NCI-H1417 treated with DMSO at 0.1 percent for 48 hours (cell line): Measurements from ENCODE around the gene MAML2.
"Not testable (repeated sequence)": the region's sequence is repeated elsewhere in the genome, so short reads cannot be mapped to it uniquely, and the experiment has no call there.

Source experiments
- DNase-seq: peaks from one replicate; lab custom pipeline; 2025; lab: John Stamatoyannopoulos, UW

Gene MAML2

DNA sequence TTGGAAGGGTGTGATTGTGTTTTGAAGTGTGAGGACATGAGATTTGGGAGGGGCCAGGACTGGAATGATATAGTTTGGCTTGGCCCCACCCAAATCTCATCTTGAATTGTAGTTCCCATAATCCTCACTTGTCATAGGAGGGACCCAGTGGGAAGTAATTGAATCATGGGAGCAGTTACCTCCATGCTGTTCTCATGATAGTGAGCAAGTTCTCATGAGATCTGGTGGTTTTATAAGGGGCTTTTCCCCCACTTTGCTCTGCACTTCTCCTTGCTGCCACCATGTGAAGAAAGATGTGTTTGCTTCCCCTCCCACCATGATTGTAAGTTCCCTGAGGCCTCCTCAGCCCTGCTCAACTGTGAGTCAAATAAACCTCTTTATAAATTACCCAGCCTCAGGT lies 71.6 kb downstream of the MAML2 start:
- DNase-seq = not testable (repeated sequence)

DNA sequence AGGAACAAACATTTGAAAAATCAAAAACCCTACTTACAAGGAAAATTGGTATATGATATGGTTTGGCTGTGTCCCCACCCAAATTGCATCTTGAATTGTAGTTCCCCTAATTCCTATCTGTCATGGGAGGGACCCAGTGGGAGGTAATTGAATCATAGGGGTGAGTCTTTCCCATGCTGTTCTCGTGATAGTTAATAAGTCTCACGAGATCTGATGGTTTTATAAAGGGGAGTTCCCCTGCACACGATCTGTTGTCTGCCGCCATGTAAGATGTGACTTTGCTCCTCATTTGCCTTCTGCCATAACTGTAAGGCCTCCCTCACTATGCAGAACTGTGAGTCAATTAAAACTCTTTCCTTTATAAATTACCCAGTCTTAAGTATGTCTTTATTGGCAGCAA lies 74.5 kb downstream of the MAML2 start:
- not testable (repeated sequence) for DNase-seq

DNA sequence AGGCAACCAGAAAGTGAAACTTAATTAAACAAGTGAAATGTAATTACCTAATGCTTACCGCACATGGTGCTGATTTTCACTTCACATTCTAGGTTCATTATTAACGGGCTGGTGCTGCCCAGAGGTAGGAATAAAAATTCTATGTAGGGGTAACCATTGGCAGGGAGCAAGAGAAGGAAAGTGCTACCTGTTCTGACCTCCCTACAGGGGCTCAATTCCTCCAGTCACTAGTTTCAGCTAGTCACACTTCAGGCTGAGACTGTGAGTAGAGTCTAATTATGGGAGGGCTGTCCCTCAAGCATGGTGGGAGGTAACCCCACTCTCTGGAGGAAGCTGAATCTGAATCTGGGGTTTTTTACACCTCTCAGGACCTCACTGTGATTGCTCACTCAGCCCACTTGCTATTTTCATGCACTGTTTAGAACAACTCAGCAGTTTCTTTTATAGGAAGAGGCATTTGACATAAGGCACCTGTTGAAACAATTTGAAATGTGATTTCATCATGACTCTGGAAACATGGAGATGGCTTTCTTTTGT lies 75.4 kb downstream of the MAML2 start:
- DNase-seq = no peak

DNA sequence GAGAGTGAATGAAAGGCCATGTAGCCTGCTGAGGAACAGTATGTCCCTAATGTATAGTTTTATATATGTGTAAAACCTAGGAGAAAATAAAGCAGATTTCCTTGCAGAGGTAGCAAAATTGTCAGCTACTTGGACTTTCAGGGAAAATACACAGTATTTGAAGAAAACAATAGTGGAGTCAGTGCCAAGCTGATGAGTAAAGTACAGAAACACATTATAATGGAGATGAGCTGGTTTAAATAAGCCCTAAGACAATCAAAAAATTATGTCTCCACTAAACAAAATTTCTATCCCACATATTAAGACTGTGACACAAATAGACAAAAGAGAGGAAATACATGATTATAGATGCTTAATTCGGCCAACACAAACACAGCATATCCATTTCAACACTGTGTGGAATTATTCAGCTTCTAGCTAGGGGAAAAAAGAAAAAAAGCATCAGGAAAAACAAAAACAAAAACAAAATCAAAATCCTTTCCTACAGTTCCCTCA lies 75.9 kb downstream of the MAML2 start:
- DNase-seq = no peak

DNA sequence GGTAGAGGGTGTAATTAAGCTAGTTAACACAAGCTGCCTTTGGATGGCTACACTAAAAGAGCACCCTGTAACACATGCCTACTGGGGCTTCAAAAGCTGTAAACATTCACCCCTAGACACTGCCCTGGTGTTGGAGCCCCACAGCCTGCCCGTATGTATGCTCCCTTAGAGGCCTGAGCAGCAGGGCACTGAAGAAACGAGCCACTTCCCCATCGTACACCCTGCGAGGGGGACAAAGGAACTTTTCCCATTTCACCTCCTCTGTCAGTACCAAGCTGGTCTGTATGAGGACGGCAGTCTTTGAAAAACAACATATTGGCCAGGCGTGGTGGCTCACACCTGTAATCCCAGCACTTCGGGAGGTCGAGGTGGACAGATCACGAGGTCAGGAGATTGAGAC lies 77.0 kb downstream of the MAML2 start:
- no peak for DNase-seq

DNA sequence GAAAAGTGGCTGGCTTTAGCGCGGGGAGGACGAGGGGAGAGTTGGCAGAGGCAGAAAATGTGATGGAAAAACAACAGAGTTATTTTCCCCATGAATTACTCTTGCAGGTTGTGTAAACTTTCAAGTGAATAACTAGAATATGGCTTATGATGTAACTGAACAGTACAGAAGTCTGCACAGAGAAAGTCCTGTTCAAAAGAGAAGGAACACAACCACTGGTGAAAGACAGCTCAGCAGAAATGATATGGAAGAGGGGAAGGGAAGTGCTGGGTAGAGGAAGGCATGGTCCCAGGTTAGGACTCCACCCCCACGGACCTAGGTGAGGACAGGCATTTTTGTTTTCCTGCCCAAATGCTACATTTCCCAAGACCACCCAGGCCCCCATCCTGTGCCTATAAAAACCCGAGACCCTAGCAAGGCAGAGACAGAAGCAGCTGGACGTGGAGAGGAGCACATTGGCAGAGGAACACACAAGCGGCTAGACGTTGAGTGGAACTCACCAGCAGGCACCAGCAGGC lies 77.7 kb downstream of the MAML2 start:
- no peak for DNase-seq

DNA sequence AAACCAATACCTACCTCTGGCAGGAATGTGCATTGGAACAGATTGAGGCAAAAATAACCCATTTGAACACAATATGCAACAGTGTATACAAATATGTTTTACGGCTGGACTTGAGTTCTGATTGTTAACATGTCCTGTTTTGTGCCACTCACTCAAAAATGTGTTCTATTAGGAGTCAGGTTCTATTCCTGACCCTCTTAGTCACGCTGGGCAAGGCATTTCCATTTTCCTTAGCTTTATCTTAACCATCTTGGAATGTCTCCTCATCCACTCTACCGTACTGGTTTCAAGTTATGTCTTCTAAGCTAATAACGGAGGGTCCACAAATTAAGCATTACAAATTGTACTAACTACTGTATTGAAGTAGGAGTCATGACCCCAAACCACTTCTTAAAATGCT lies 78.6 kb downstream of the MAML2 start:
- no peak for DNase-seq

DNA sequence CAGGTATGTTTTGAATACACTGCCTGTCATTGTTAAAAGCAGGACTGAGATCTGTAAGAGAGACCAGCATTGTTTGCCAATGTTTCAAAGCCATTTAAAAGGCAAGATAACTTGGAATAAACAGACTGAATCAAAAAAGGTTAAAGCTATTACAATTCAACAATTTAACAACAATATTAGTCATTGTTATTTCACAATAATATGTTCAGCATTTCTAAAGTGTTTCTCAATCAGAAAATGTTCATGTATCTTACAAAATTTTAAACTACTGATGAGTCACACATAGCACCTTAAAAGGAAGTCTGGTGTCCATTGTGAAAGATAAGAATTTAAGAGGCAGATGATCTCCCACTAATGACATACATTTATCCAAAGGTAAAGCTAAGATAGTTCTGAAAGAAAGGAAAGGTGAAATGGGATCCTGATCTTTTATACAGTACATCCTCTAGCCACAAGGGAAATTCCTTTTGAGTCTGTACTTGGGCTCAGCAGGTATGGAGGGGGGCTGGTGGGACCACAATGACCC lies 79.7 kb downstream of the MAML2 start:
- DNase-seq = no peak

DNA sequence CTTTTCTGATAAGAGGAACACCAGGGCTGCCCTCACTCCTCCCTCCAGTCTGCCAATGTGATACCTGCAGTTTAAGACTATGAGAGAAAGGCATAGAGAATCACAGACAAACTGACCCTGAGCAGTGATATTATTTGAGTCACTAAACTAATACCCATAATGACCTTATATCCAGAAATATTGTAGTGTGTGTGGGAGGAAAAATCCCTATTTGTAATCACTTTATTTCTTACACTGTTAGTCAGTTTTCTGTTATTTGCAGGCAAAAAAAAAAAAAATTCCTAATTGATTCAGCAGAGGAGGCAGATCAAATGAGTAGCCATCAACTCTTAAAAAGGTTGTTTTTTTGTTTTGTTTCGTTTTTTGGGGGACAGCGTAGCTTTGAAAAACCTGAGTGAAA lies 82.5 kb downstream of the MAML2 start:
- DNase-seq = no peak

DNA sequence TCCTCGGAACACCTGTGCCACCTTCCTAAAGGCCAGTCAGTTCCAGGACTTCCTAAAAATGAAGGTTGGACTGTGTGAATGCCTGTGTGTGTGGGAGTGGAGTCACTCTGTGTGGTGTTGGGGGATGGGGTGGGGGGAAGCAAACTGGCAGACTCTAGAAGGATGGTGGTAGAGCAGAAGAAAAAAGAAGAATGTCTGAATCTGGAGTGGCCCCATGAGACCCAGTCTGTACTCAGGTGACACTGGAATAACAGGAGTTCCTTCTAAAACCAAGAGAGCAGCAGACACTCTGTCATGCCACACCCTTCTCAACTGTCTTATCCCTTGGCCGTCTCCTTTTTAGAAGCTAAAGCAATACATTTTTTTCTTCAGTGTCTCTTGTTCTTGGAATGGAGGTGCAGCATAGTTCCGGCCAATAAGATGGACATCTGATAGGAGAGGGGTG lies 82.9 kb downstream of the MAML2 start:
- DNase-seq = no peak

DNA sequence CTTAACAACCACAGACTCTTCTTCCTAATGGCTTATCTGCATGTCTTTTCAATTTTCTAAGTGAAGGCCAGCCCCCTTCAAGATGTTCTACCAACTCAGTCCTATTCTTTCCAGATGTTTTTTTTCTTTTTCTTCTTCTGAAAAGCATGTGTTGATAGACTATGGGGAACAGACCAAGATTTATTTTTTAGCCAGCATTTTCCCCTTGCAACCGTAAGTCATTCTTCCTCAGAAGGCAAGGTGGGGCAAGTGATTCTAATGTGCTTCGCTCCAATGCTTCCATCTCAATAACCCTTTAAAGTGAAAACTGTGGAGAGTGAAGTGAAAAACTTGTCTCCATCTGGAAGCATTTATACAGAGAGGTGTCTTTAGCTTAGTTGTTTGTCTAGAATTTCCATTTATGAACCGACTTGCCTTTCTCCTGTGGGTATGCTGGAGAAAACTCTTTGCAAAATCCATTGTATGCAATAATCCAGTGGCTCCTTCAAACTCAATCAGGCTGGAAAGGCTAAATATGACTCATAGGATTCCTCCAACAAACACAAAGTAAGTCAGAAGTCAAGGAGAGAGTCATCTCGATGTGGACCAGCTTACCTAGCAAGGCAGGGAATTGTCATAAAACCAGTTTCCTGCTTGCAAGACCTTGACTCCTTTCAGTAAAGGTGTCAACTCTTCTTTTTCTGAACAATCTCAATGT lies 83.7 kb downstream of the MAML2 start:
- no peak for DNase-seq

DNA sequence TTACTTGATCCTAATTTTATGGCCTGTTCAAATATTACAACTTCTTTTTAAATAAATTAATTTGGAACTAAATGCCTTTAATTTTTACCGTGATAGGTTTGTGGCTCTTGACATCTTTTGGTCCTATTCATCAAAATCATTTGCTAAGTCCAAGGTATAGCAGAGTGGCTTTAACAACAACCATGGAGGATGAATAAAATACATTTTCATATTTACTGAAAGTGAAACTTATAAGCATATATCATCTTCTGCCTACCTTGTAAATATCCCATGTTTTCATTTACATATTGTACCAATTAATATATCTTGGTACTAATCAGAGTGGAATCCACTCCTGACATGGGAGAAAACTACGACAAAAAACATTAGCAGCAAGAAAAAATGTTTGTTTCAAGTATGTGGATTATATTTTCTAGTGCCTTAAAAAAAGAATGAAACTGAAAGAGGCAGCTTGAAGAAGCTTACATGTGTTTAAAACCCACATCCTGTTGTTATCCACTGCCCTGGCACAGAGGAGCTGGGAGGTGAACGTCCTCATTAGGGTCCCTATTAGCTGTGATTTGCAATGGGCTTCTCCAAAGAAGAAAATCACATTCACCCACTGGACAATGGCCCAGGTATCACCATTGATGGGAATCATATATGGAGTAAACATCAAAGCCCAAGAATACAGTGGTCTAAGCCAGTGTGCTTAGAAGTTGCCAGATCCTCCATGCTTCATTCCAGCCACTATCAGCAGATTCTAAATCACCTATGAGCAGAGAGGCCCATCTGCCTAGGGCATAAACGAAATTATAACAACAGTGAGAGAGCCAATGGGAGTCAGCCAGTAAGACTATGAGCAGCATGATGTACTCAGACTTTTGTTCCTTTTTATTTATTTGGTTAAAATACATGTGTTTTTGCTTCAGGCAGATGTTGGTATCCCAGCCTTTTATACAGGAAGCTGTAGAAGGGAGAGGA lies 84.7 kb downstream of the MAML2 start:
- DNase-seq = no peak

DNA sequence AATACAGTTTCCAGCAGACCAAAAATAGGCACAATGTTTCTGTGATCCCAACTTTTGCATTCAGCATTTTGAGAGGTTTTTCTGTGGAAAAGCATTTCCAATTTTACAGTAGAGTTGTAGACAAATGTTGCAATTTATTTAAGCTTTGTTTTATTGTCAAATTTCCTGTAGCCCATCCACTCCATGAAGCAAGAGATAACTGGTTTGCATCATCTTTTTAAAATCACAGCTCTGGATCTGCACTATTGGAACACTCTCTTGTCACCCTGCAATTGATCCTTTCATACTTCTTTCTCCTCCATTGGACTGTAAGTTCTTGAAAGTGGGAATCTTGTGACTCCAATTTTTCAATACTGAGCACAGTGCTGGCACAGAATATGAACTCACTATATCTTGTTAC lies 86.0 kb downstream of the MAML2 start:
- DNase-seq = no peak

DNA sequence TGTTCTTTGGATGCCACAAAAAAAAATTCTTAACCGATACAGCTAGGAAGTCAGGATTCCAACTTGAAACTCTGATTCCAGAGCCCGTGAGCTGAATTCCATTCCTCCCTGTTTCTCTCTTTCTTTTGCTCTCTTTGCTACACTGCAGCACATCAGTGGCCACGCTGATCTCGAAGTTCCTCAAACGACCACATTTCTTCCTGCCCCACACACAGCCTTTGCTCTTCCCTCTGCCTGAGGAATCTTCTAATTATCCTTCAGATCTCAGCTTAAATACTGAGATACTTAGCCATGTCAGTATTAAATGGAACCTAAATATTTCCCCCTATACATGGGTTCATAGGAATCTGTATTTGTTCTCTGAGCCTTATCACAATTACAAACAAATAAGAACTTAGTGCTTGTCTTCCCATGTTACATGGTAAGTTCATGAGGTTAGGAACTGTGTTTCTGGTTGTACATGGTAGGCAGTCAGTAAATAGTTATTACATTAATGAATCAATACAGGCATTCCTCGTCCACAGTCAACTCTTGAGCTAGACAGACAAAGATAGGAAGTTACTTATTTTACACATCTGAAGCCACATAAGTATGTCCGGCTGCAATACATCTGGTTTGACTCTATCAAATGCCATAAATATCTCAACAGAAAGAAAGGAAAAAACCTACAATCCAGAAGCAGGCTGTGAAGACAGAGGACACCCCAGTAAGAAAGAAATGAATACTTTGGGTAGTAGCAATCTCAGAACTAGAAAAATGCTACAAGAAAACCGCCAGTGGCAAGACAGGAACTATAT lies 86.6 kb downstream of the MAML2 start:
- DNase-seq = no peak

DNA sequence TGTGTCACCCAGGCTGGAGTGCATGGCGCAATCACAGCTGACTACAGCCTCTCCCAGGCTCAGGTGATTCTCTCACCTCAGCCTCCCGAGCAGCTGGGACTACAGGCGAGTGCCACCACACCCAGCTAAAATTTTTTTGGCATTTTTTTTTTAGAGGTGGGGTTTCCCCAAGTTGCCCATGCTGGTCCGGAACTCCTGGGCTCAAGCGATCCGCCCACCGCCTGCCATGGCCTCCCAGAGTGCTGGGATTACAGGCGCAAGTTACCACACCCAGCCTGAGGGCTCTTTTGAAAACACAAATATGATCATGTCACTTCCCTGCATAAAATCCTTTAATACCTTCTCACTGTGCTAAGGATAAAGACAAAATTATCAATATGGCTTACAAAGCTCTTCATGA lies 88.1 kb downstream of the MAML2 start:
- no peak for DNase-seq

DNA sequence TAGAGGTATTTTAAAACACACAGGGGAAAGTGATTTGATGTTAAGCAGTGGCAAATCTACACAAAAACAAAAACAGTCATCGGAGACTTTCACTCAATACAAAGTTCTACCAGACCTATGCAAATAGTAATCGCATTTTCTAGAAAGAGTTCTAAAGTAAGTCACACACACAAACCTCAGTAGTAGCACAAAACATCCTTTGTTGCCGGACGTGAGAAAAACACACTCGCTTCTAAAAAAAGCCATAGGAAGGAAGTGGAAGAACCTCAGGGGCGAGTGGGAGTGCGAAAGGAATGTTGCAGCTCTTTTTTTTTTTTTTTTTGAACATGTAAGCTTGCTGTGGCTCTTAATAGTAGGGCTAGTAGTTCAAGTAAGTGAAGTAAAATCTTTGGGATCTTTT lies 88.9 kb downstream of the MAML2 start:
- DNase-seq = no peak

DNA sequence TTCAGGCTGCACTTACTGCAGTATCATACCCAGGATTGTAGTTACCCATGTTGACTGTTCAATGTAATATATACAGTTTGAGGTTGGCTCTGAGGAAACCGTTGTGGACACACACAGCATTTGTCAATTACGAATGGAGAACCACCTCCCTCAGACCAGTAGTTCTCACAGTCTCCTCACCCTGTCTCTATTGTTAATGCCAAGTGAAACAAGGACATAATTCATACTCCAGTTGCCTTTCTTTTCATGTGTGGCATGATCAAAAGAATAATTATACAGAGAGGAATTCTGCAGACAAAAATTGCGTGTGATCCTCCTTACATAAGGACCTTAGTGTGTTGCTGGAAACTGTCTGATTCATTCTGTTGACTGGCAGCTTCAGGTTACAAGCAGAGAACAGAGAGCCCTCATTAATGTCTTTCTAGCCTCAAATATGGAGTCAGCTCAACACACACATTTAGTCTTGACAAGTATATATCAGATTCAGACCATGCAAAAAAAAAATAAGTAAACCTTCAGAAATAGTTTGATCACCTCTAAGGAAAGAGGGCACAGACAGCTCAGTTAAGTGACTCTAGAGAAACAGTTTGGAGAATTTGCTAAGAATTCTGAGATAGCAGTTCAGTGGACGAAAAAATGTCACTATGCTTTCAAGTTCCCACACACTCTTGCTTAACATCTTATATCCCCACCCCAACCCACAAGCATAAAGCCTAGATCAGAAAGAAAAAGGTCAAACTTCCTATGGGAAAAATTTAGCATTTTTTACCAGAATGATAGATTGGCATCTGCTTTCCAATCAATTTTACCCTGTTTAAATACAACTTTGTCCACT lies 96.1 kb downstream of the MAML2 start:
- no peak for DNase-seq

DNA sequence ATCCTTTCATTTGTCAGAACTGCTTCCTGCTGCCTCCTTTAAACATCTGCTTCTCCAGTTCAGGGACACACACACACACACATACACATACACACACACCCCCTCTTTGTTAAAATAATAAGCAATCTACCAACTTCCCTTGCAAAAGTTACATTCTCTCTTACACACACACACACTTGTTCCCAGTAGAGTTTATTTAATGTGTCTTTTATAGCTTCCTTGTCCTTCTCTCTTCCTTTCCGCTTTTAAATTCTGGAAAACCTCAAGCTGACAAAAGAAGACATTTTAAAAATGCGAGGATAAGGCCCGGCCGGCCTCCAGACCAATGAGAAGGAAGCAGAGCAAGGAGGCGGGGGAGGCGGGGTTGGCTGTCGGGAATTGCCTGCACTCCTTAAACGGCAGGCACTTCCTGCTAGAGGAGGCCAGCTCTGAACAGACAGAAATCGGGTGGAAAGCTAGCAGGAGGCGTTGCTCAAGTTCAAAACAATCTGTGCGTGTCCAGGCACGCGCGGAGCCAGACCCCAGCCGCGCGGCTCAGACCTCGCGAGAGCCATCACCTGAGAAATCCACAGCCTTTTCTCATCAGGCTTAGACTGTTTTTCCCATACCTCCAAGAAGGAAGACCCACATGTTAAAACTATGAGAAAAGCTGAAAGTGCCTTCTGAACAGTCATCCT lies 99.9 kb downstream of the MAML2 start:
- DNase-seq = peak; percentile 82

DNA sequence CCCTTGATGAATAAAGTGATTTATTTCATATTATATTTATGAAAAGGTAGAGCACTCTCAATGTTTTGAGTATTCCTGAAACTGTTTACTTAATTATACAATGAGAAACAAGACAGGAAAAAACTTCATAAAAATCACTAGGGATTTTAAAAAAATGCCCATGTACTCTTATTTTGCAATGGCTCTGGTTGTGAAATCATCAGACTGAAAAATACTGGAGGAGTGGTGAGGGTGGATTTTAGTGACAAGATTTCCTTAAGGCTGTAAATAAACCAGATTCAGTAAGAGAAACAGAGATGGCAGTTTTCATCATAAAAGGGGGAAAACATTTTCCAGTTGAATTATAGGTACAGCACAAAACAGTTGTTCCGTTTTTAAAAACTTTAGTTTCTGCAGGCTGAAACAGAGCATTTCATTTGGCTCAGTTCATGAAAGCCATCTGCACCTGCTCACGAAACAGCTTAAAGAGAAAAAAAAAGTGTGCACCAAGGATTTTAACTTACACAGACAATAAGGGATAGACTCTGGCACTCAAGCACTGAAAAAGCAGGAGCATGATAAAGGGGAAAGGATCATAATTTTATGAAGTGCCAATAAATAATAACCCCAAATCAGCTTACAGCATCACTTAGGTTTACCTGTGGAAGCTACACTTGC lies 100.7 kb downstream of the MAML2 start:
- no peak for DNase-seq
